ENCODE data around the gene SCN2B.

- no peak for TF ChIP-seq POLR2A (IDR thresholded peaks at IDR 0.05)
- TF ChIP-seq CTCF (IDR thresholded peaks at IDR 0.05): no peak
- no peak for TF ChIP-seq EP300 (IDR thresholded peaks at IDR 0.05)
Measured at GRCh38 chr11:118114266-118114665, 62.2 kb downstream of the SCN2B start.
